NCI-H2171 treated with DMSO at 0.1 percent for 48 hours (cell line): Measurements from ENCODE around the gene ZDHHC11B.
A peak's percentile ranks its signal among the peaks of the same experiment; 100 is the strongest.
"Not testable (repeated sequence)": the region's sequence is repeated elsewhere in the genome, so short reads cannot be mapped to it uniquely, and the experiment has no call there.

ENCODE experiments used
- DNase-seq: peaks from one replicate; lab custom pipeline; 2025; lab: John Stamatoyannopoulos, UW

ZDHHC11B gene

GRCh38 chr5:716740-717139 lies 67.8 kb downstream of the ZDHHC11B start:
- not testable (repeated sequence) for DNase-seq

GRCh38 chr5:715636-716035 lies 68.9 kb downstream of the ZDHHC11B start:
- DNase-seq = not testable (repeated sequence)

GRCh38 chr5:714215-715118 lies 70.1 kb downstream of the ZDHHC11B start:
- not testable (repeated sequence) for DNase-seq

GRCh38 chr5:713686-714085 lies 70.8 kb downstream of the ZDHHC11B start:
- DNase-seq = not testable (repeated sequence)

- DNase-seq = not testable (repeated sequence)
These were observed 75.5 kb downstream of the ZDHHC11B start for GRCh38 chr5:708848-709517.

DNA sequence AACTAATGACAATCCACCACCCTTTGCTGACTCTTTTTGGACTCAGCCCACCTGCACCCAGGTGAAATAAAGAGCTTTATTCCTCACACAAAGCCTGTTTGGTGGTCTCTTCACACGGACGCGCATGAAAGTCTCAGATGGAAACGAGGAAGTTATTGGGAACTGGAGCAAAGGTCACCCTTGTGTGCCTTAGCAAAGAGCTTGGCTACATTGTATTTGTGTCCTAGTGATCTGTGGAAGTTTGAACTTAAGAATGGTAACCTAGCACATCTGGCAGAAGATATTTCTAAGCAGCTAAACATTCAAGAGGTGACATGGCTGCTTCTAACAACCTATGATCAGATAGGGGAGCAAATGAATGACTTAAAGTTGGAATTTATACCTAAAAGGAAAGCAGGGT lies 76.2 kb downstream of the ZDHHC11B start:
- not testable (repeated sequence) for DNase-seq

GRCh38 chr5:706127-706526 lies 78.4 kb downstream of the ZDHHC11B start:
- not testable (repeated sequence) for DNase-seq

DNA sequence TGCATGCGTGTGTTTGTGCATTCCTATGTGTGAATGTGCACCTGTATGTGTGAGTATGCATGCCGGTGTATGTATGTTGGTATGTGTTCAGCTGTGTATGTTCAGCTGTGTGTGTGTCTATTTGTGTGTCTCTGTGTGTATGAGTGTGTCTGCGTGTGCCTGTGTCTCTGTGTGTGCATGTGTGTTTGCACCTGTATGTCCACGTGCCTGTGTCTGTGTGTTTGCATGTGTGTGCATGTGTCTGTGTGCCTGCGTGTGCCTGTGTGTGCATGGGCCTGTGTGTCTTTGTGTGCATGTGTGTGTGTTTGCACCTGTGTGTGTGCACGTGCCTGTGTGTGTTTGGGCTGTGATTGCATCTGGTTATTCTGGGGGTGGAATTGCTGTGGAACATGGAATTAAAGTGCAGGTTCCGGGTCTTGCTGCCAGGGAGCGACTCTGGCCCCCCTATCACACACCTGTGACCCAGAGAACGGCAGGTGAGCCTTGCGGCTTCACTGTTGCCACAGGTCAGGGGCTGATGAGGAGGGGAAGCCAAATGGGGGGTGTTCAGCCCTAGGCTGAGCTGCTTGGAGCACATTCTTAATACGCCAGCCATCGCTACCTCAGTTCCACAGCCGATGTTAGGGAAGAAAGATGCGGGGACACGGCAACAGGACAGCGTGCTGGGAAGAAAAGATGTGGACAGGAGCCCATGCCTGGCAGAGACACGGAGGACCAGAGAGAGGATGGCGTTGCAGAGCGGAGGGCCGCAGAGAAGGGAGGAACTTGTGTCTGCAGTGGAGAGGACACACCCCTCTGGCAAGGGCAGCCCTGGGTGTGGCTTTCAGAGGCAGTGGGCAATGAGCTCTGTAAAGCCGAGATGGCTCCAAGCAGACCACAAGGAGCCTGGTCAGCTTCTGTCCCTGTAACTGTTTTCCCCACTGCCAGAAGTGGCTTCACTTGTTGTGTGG lies 87.5 kb downstream of the ZDHHC11B start:
- DNase-seq = not testable (repeated sequence)

DNA sequence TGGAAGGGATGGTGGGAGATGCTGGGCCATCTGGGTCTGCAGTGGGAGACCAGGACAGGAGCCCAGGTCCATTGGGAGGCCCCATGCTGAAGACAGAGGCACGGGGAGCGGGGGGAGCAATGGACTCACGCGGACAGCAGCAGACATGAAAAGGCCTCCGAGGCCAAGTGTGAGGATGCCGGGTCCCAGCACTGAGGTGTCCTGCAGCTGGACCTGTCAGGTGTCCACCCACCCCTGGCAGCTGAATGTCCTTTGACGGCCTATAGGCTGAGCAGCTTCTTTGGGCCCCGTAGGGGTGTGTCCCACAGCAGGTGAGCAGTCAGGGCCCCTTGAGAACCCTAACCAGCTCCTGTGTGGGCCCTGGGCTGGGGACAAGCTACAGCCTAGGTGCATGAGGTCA lies 88.3 kb downstream of the ZDHHC11B start:
- not testable (repeated sequence) for DNase-seq

DNA sequence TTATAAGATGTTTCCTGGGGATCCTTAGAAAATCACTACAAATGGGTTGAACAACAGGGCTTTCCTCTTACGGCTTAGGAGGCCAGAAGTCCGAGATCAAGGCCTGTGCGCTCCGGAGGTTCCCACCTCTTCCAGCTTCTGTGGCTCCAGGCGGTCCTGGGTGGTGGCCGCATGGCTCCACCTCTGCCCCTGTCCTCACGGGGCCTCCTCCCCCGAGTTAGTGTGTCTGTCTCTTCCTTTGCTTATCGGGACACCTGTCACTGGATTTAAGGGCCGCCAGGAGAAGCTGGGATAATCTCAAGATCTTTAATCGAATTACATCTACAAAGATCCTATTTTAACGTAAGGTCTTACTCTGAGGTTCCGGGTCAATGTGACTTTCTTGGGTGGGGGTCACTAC lies 89.1 kb downstream of the ZDHHC11B start:
- not testable (repeated sequence) for DNase-seq

- DNase-seq = not testable (repeated sequence)
These were observed 90.5 kb downstream of the ZDHHC11B start for GRCh38 chr5:694042-694431.

GRCh38 chr5:693271-694041 lies 91.1 kb downstream of the ZDHHC11B start, which contains the start of gene TPPP:
TPPP (minus strand) TSS chr5:693352; CDS start chr5:678060, 15,292 bp downstream.
- peak; percentile 75 for DNase-seq

DNA sequence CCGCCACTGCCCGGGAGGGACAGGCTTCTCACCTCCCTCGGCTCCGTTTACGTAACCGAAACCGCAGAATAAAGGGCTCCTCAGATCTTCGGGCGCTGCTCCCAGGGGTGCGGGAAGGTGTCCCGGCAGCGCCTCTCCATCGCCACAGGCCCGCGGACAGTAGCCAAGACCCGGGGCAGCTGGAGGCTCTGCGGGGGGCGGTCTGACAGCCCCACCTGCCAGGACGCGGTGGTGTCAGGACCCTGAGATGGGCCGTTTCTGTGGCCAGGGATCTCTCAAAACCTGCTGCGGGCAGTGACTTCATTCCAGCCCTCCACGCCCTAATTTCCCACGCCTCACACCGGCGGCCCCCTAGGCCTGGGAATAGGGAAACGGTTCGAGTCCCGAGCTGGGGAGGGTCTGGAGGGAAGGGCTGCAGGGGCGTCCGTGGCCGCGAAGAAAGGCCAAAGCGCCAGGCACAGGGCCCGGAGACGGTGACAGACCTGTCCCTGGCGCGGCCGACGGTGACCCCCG lies 91.9 kb downstream of the ZDHHC11B start:
- DNase-seq = not testable (repeated sequence)

GRCh38 chr5:691817-692528 lies 92.6 kb downstream of the ZDHHC11B start:
- DNase-seq = no peak

- DNase-seq = not testable (repeated sequence)
These were observed 93.5 kb downstream of the ZDHHC11B start for GRCh38 chr5:691049-691448.

DNA sequence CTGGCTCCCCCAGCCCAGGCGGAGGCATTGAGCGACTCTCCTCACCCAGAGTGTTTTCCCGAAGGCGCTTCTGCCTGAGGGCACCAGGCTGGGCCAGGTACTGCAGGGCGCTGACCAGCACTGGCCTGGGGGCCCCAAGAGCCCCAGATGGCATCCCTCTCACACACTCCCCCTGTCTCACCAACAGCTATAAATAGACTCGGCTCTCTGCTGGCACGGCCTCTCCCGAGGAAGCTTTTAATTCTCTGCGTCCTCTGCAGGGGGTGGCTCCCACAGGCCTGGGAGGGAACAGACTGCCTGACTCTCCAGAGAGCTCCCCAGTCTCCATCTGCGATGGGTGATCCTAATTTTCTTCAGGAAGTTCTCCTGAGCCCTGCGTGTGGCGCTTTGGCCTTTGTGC lies 94.2 kb downstream of the ZDHHC11B start:
- not testable (repeated sequence) for DNase-seq

- DNase-seq = not testable (repeated sequence)
These were observed 96.0 kb downstream of the ZDHHC11B start for GRCh38 chr5:688348-689010.

DNA sequence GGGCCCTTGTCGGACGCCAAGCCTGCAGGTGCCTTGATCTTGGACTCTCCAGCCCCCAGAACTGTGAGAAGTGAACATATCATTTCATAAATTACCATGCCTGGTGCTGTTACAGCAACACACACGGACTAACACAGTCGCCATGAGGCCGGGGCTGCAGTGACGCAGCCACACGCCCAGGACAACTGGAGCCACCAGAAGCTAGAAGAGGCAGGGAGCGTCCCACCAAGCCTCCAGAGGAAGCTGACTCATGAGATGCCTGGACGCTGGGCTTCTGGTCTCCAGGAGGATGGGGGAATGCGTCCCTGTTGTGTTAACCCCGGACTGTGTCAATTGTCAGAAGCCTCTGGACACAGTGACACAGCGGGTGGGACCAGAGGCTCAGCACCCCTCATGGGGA lies 97.6 kb downstream of the ZDHHC11B start:
- not testable (repeated sequence) for DNase-seq

- not testable (repeated sequence) for DNase-seq
These were observed 98.4 kb downstream of the ZDHHC11B start for GRCh38 chr5:686172-686523.
